GM18517 (cell line): ENCODE results near the gene SRPK2.
"Not testable (repeated sequence)": the region's sequence is repeated elsewhere in the genome, so short reads cannot be mapped to it uniquely, and the experiment has no call there.

Source experiments
- ATAC-seq: cut with Tn5 transposase; IDR thresholded peaks from one replicate; pipeline ENCODE4 v1.9.1; 2021; ENCODE audit warnings: mild to moderate bottlenecking, moderate library complexity; ENCODE audit not compliant: unreplicated experiment

Gene SRPK2

DNA sequence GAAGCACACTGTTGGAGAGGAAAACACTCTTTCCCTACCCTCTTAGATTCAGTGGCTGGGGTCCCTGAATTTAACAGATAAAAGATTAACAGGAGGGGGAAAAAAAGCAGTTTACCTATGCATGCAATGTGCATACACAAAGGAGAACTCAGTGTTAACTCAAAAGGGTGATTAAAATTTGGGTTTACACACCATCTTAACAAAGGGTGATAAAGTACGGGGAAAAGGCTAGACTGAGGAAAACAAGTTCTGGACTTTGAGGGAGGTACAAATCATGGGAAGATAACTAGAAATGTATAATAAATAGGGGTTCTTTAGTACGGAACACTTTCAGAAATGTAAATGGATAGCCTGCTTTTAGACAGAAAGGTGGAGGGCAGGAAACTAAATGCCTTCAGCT, 83.1 kb downstream of the SRPK2 start:
- ATAC-seq, result no peak

DNA sequence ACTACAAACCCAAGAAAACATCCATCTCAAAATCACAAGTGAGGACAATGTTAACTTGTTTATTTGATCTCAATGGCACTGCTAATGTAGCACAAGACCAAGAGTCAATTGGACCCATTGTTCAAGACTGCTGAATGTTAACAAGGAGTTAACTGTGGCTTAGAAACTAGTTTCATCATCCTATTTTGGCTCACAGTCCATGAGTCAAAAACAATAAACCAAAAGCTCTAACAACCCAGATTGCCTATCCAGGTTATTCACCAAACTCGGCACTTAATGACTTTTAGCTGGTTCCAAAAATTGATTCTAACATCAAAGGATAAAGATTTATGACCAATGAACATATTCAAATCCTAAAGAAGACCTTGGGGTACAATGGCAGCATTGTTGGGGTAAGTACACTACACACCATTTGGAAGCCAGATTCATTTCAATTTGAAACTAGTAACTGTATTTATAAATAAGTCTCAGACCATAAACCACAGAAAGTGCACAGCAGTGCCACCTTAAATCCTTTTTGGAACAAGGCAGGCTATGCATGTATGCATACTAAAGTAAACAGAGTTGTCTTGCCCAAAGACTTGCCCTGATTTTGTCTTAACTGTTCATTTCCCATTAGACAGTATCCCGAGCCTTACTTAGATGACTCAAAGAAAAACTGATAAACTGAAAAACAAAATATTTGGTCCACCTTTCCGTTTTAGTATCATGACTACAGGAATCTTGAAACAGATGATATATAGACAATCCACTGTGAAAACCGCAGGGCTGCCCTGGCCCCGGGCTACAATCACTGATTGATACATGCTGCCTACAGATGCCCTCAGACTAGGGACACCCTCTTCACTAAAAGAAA, 84.5 kb downstream of the SRPK2 start:
- ATAC-seq, result peak; percentile 82

DNA sequence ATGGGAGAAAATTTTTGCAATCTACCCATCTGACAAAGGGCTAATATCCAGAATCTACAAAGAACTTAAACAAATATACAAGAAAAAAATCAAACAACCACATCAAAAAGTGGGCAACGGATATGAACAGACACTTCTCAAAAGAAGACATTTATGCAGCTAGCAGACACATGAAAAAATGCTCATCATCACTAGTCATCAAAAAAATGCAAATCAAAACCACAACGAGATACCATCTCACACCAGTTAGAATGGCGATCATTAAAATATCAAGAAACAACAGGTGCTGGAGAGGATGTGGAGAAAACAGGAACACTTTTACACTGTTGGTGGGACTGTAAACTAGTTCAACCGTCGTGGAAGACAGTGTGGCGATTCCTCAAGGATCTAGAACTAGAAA, 88.1 kb downstream of the SRPK2 start:
- ATAC-seq, result not testable (repeated sequence)

DNA sequence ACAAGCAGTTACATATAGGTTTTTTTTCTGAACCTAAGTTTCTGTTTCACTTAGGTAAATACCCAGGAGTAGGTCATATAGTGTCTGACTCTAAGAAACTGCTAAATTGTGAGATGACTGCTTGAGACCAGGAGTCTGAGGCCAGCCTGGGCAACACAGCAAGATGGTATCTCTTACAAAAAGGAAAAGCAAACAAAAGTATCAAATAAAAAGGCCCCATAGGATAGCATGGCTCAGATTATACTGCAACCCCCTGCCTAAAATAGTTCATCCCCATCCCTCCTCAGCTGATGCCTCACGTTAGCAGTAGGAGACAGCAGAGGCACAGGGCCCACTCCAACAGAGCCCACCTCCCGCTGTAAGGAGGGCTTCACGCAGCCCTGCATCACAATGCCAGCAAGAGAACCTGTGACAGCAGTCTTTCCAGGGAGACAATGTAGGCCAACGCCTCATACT, 90.3 kb downstream of the SRPK2 start:
- peak; percentile 92 for ATAC-seq

DNA sequence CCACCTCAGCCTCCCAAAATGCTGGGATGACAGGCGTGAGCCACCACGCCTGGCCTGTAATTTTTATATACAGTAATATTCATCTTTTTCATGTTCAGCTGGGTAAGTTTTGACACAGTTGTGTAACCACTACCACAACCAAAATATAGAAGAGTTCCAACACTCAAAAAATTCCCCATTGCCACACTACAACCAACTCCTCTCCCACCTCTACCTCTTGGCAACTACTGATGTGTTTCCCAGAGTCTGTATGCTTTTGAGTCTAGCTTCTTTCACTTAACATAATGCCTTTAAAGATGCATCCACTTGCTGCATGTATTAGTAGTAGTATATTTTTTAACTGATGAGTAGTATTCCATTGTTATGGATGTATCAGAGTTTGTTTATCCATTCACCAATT, 90.7 kb downstream of the SRPK2 start:
- peak; percentile 40 for ATAC-seq

DNA sequence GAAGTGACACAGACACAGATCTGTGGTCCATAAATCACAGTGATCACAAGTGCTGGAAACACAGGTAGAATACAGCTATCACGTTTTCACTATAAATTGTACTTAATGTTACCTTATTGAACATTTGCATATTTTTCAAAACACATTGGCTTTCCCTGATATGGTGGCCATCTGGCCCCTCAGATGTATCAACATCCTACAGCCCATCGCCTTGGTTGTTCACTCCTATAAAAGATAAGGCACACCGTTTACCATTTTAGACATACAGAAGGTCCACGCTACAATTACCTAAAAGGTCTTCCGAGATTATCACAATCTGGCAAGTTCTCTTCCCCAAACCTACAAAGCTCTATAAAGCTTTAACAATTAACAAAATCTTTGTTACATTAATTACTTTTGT, 91.4 kb downstream of the SRPK2 start:
- no peak for ATAC-seq

DNA sequence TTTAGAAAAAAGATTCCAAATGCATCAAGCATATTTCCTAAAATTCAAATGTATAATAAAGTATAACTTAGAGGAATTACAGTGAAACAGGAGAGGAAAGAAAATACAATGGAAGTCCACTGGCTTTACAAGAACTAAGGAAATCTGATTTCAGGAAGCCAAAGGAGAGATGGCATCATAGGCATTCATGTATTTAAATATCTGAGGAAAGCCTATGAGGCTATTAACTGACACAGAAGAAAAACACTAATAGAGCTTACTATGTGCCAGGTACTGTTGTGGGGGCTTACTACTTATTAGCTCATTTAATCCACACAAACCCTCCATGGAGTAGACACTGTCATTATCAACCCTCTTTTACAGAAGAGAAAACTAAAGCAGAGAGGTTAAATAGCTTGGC, 92.2 kb downstream of the SRPK2 start:
- no peak for ATAC-seq

DNA sequence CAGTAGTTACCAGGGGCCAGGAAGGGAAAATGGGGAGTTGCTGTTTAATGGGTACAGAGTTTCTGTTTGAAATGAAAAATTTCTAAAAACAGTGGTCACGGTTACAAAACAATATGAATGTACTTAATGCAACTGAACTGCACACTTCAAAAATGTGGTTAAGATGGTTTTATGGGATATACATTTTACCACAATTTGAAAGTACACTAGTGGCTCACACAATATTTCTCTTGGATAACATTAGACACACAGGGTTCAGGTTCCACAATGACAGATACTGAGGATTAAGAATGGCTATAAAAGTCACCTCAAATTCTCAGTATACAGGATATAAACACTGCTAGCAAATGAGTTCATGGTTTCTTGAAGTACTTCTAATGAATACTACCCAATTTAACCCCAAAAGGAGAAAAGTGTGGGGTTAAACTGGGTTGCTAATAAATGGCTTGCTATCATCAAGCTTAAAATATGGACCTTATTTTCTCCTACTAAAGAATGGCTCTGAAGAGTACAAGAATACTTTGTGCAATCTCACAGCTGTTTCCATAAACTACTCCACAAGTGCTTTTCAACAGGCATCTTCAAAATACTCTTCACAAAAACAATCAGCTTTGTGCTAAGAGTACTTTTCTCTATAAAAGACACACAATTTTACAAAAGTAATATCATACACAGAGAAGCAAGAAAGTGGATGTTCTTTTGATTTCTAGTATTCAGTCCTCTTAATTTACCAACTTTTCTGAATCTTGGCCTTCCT, 92.9 kb downstream of the SRPK2 start:
- no peak for ATAC-seq

DNA sequence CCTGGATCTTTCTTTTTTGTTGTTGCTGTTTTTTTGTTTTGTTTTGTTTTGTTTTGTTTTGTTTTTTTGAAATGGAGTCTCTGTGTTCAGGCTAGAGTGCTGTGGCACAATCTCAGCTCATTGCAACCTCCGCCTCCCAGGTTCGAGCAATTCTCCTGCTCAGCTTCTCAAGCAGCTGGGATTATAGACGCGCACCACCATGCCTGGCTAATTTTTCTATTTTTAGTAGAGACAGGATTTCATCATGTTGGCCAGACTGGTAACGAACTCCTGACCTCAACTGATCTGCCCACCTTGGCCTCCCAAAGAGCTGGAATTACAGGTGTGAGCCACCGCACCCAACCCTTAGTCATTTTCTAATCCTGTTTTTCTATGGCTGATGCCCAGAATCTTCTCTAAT, 94.2 kb downstream of the SRPK2 start:
- ATAC-seq, result not testable (repeated sequence)

DNA sequence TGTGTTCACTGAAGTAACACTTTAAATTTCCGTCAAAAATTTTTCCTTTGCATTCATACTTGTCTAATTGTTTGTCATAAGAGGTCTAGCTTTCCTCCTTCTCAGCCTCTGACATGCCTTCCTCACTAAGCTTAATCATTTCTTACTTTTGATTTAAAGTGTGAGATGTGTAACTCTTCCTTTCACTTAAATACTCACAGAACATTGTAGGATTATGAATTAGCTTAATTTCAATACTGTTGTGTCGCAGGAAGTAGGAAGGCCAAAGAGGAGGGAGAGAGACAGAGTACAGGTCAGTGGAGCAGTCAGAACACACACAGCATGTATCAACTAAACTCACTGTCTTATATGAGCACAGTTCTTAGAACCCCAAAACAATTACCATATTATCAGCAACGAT, 99.0 kb downstream of the SRPK2 start:
- no peak for ATAC-seq

DNA sequence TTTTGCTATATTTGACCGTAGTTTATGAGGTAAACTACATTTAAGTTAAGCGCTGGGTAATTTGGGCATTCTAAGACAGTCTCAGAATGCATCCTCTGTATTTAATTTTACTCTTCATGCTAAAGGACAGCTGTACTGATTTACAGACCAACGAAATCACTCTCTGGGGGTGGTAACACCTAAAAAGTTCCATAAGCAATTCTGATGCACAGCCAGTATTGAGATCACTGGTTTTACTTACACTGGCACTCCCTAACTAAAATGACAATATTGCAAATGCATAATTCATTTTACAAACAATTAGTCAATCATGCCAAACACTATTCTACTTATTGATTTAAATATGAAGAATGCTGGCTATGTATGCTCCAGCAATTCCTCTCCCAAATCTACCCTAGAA, 102.3 kb downstream of the SRPK2 start:
- ATAC-seq, result no peak

DNA sequence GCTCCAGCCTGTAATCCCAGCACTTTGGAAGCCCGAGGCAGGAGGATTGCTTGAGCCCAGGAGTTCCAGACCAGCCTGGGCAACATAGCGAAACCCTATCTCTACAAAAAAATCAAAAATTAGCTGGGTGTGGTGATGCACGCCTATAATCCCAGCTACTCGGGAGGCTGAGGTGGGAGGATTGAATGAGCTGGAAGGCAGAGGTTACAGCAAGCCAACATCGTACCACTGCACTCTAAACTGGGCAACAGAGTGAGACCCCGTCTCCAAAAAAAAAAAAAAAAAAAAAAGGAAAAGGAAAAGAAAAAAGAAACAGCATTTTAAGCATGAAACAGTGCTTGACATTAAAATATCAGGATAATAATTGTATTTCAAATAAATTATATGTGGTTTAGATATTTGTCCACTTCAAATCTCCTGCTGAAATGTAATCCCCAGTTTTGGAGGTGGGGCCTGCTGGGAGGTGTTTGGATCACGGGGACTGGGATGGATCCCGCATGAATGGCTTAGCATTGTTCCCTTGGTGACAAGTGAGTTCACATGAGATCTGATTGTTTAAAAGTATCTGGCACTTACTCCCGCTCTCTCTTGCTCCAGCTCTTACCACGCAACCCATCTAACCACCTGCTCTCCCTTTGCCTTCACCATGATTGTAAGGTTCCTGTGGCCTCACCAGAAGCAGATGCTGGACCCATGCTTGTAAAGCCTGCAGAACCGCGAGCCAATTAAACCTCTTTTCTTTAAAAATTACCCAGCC, 103.4 kb downstream of the SRPK2 start:
- ATAC-seq, result no peak

DNA sequence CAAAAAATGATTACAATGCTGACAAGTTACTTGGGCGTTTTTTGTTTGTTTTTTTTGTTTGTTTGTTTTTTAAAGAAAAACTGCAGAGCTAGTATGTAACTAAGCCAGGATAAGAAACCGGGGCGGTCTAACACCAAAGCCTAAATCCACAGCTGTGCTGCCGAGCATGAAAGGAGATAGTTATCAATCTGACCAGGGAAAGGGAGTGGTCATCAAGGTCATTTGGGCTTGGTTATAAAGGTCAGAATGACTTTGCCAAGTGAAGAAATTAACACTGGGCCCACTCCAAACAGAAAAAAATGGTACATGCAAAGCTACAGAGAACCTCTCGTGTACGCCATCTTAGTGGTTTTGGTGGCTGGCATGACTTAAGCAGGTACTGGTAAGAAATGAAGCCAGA, 104.7 kb downstream of the SRPK2 start:
- no peak for ATAC-seq

DNA sequence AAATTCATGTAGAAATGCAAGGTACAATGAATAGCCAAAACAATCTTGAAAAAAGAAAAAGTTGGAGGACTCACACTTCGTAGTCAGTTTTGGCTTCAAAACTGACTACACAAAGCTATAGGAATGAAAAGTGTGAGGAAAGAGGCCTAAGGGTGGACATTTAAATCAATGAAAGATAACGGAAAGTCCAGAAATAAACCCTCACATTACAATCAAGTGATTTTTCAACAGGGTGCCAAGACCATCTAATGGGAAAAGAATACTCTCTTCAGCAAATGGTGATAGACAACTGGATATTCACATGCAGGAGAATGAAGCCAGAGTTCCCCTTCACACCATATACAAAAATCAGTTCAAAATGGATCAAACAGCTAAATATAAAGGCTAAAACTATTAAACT, 106.8 kb downstream of the SRPK2 start:
- no peak for ATAC-seq

DNA sequence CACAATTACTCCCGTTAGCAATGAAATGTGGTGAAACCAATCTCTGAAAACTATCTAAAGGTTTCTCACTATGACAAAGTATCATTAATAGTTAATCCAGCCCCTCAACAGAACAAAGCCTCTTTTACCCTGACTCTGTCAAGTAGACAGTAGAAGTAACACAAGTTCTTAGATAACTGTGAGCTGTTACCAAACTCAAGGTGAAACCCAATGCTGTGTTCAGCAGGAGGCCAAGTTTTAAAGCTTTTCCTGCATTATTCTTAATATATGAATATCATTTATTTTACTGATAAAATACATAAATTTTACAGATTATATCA, 109.1 kb downstream of the SRPK2 start:
- ATAC-seq, result peak; percentile 91

DNA sequence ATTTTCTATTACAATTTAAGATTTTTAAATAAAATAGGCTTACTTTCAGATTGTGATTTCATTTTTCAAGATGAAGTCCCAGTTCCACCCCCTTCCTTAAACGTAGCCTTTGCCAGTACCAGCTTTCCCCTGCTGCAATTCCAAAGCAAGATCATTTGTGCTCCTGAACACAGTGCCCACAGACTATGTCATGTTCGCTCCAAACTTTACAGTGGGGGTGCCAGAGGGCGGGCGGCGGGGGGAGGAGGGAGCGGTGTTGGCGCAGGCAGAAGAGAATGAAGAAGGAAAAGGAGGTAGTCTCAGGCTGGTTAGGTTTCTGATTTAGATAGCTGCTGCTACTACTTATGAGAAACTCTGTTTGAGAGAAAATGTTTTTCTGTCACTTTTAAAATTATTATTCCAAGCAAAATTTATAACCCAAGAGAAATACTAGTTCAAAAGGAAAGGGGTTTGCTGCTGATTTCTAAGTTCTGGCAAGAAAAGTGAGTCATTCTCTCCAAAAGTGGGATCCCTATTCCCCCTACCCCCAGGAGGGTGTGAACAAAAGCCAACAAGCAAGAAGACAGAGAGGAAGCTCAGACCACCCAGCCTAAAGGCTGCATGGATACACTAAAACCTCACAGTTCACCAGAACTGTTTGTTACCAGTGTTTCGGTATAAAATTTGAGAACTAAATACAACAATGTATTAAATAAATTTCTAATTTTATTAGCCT, 109.6 kb downstream of the SRPK2 start:
- peak; percentile 60 for ATAC-seq

DNA sequence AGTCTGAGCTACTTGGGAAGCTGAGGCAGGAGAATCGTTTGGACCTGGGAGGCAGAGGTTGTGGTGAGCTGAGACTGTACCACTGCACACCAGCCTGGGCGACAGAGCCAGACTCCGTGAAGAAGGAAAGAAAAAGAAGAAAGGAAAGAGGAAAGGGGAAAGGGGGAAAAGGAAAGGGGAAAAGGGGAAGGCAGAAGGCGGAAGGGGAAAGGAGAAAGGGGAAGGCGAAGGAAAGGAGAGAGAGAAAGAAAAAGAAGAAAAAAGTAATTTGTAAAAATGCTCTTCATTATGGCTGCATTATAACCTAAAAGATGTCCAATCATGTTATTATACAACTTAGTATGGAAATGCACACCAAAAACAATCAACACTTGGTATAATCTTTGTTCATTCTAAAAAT, 110.2 kb downstream of the SRPK2 start:
- no peak for ATAC-seq

DNA sequence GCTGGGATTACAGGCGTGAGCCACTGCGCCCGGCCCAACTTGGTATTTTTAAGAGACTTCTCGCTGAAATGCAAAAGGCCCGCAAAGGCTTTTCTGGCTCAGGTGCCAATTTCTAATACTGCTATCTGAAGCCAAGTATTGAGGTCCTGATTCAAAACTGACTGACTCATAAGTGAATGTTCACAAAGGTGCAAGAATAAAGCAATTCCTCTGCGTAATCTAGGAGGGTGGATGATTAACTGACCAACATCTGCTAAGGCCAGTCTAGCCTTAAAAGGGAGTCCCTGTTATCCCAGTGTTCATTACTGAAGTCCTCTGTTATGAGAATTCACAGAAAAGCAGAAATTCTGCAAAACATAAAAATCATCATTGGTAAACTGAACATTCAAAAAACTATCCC, 111.4 kb downstream of the SRPK2 start:
- peak; percentile 40 for ATAC-seq

DNA sequence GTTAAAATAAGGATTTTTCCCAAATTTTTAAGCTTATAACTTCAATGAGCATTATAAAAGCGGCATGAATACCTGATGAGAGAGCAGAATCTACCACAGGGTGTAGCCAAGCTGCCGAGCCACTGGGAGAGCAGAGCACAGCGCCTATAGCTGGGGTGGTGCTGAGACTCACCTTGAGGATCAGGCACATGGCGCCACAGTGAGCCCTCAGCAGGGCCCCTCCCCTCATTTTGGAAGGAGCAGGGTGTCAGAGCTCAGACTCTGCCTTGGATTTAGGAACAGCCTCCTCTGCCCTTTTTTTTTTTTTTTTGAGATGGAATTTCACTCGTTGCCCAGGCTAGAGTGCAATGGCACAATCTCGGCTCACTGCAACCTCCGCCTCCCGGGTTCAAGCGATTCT, 118.6 kb downstream of the SRPK2 start:
- ATAC-seq, result no peak

DNA sequence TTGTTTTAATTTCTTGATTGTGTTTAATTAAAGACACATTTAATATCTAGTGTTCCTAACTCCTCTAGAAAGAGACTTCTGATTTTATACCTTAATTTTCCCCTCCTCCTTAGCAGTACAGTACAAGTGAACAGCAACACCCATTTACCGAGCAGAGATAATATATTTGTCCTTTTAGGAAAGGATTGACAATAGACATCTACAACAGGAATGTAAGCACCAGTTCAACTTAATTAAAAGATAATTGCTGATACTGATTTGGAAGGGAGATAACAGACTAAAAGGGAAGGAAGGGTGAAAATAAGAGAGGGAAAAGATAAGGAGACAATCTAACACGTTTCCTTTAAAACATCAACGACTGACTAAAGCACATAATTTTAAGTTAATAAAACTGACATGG, 119.3 kb downstream of the SRPK2 start:
- peak; percentile 23 for ATAC-seq
